ENCODE data around the gene OSBP2. TPM values are rescaled to one million over a fixed set of nuclear protein-coding genes. Genes with fewer than 3 reads are reported as not detected.

The OSBP2 gene
- polyA plus RNA-seq, 2 of the 4 experiments (the other 2 are of a cell fraction) = 2.7 to 6.0 TPM

- 93% methylated on average over 2 of the region's 2 CpGs for WGBS (ENCODE audit: missing lambda C conversion rate)
- no peaks in the 10 kb centered on the region for H3K9me3 ChIP-seq
- ATAC-seq (no peak), DNase-seq (ENCODE audit: low read depth in 1 of 2, low spot score in 1 of 2) (no peak), FAIRE-seq (no peak)
- H3K4me3 ChIP-seq = no peak overlapping the region
- H3K27ac ChIP-seq = no peak overlapping the region
- no peaks in the 10 kb centered on the region for H3K4me1 ChIP-seq
- POLR2A ChIA-PET = interaction anchor here (1.5 kb wide), 1 partner anchor 140 kb away, joined by 3 read pairs; no protein-coding TSS in a partner anchor
- H3K4me2 ChIP-seq = no peak overlapping the region
- CTCF ChIA-PET = interaction anchor here (0.6 to 4.0 kb wide), 10 partner anchors 9 to 281 kb away, joined by 3 to 32 read pairs (median 6); partner anchors contain the start of genes MORC2 and TUG1
- no peak for TF ChIP-seq USF2 (IDR thresholded peaks at IDR 0.05)
- no peak for TF ChIP-seq SREBF2 (IDR thresholded peaks at IDR 0.05)
- no peak for TF ChIP-seq ATOH8 (CRISPR knock-in tag; IDR thresholded peaks at IDR 0.05; ENCODE audit: low read depth)
- no peak for TF ChIP-seq POLR2A (IDR thresholded peaks at IDR 0.05; ENCODE audit: low read length)
- TF ChIP-seq GATA3 (IDR thresholded peaks at IDR 0.05; ENCODE audit: borderline replicate concordance) = no peak
- no peak for TF ChIP-seq BHLHE40 (IDR thresholded peaks at IDR 0.05; ENCODE audit: low read depth, low read length)
- no peak for TF ChIP-seq ZNF302 (CRISPR knock-in tag; IDR thresholded peaks at IDR 0.05)
- no peak for TF ChIP-seq RAD21 (conservative IDR thresholded peaks at IDR 0.05 in 1 of 2, IDR thresholded peaks at IDR 0.05 in 1 of 2)
- no peak for TF ChIP-seq MAX (IDR thresholded peaks at IDR 0.05)
- TF ChIP-seq HOXB5 (CRISPR knock-in tag; IDR thresholded peaks at IDR 0.05) = no peak
- TF ChIP-seq EP300 (IDR thresholded peaks at IDR 0.05) = no peak
- TF ChIP-seq RCOR1 (IDR thresholded peaks at IDR 0.05; ENCODE audit: low read depth, low read length) = no peak
- no peak for TF ChIP-seq KDM1A (IDR thresholded peaks at IDR 0.05; ENCODE audit: low read depth)
- TF ChIP-seq TFCP2L1 (CRISPR knock-in tag; IDR thresholded peaks at IDR 0.05) = no peak
- TF ChIP-seq FOSL2 (IDR thresholded peaks at IDR 0.05) = no peak
- no peak for TF ChIP-seq FOSL2 (CRISPR knock-in tag; IDR thresholded peaks at IDR 0.05)
- TF ChIP-seq POLR2AphosphoS2 (conservative IDR thresholded peaks at IDR 0.05; ENCODE audit: low read length) = no peak
- no peak for TF ChIP-seq E2F6 (IDR thresholded peaks at IDR 0.05; ENCODE audit: borderline replicate concordance, low read depth)
These were observed 251.0 kb downstream of the OSBP2 start for GRCh38 chr22:30945653-30946052.

GRCh38 chr22:30946354-30946753 lies 251.7 kb downstream of the OSBP2 start:
- Histone ChIP-seq H3K4me1 (no peaks in the 10 kb centered on the region), H3K4me2 (no peak overlapping the region), H3K4me3 (no peak overlapping the region), H3K9me3 (no peaks in the 10 kb centered on the region), H3K27ac (no peak overlapping the region)
- POLR2A ChIA-PET = interaction anchor here (1.5 kb wide), 1 partner anchor 139 kb away, joined by 3 read pairs; no protein-coding TSS in a partner anchor
- FAIRE-seq = no peak
- CTCF ChIA-PET = interaction anchor here (0.7 to 4.0 kb wide), 15 partner anchors 8 to 312 kb away, joined by 3 to 32 read pairs (median 5); partner anchors contain the start of genes MORC2, SELENOM and TUG1
- no peak for ATAC-seq
- 76% methylated on average over 7 of the region's 7 CpGs for WGBS (ENCODE audit: missing lambda C conversion rate)
- no peak for DNase-seq (ENCODE audit: low read depth in 1 of 2, low spot score in 1 of 2)
- no peak for TF ChIP-seq ZC3H11A (IDR thresholded peaks at IDR 0.05)
- no peak for TF ChIP-seq ZNF302 (CRISPR knock-in tag; IDR thresholded peaks at IDR 0.05)
- TF ChIP-seq EHF (CRISPR knock-in tag; IDR thresholded peaks at IDR 0.05) = no peak
- TF ChIP-seq HES2 (IDR thresholded peaks at IDR 0.05) = no peak
- no peak for TF ChIP-seq TP53 (CRISPR knock-in tag; IDR thresholded peaks at IDR 0.05)

- ChIA-PET POLR2A (no interaction called here), CTCF (interaction anchor here (0.7 to 4.0 kb wide), 13 partner anchors 9 to 312 kb away, joined by 3 to 32 read pairs (median 5); partner anchors contain the start of genes MORC2, SELENOM and TUG1)
- Histone ChIP-seq H3K9me3 (no peaks in the 10 kb centered on the region), H3K27ac (no peak overlapping the region), H3K4me3 (no peak overlapping the region), H3K4me1 (no peaks in the 10 kb centered on the region), H3K4me2 (no peak overlapping the region)
- no peak for FAIRE-seq
- no peak for ATAC-seq
- no peak for DNase-seq (ENCODE audit: low read depth in 1 of 2, low spot score in 1 of 2)
- WGBS (ENCODE audit: missing lambda C conversion rate) = 82% methylated on average over 5 of the region's 5 CpGs
- no peak for TF ChIP-seq RNF2 (IDR thresholded peaks at IDR 0.05; ENCODE audit: borderline replicate concordance, low read depth)
- no peak for TF ChIP-seq CTCF (IDR thresholded peaks at IDR 0.05)
- TF ChIP-seq CHD2 (IDR thresholded peaks at IDR 0.05; ENCODE audit: low read length, partially characterized antibody) = no peak
- TF ChIP-seq ZSCAN20 (CRISPR knock-in tag; IDR thresholded peaks at IDR 0.05) = no peak
- no peak for TF ChIP-seq HEYL (CRISPR knock-in tag; IDR thresholded peaks at IDR 0.05)
- no peak for TF ChIP-seq CHD4 (IDR thresholded peaks at IDR 0.05; ENCODE audit: borderline replicate concordance)
- TF ChIP-seq SMC3 (IDR thresholded peaks at IDR 0.05) = no peak
- TF ChIP-seq EP300 (IDR thresholded peaks at IDR 0.05) = no peak
These were observed 252.6 kb downstream of the OSBP2 start for GRCh38 chr22:30947173-30947815.

All from A549 (cell line).